CD4-positive, alpha-beta T cell (primary cell): ENCODE data around the gene CYGB. TPM values are rescaled to one million over a fixed set of nuclear protein-coding genes. Genes with fewer than 3 reads are reported as not detected.

Experiments
- ATAC-seq: fragments of 200-7000 bp; cut with Tn5 transposase; one replicate; pipeline ENCODE4 v1.10.0; 2022; ENCODE audit warnings: mild to moderate bottlenecking; ENCODE audit not compliant: poor library complexity
- CTCF ChIA-PET: fragments of 350-600 bp; sonication (Branson Sonifier 250); formaldehyde crosslinking; loops from one replicate; lab custom pipeline; 2021; ENCODE audit warnings: antibody characterized with exemption, inconsistent platforms; lab: Charles Lee
- POLR2A ChIA-PET: fragments of 350-600 bp; sonication (Branson Sonifier 250); formaldehyde crosslinking; loops from one replicate; lab custom pipeline; 2021; ENCODE audit warnings: antibody characterized with exemption, inconsistent platforms; lab: Charles Lee
- DNase-seq, 14 experiments: peaks; one replicate each; pipeline ENCODE4 v3.0.0-alpha.2; 2013 to 2020; ENCODE audit warnings: mixed read lengths in 2 of 14
- H3K27ac ChIP-seq, 2 donors: one replicate each; pipeline versions ENCODE4 v1.5.1 to v1.7.0; 2013; ENCODE audit warnings: low read length in 2 of 2, low read depth in 1 of 2, mild to moderate bottlenecking in 1 of 2
- H3K27me3 ChIP-seq, 2 experiments: 1 replicate in 1 of 2; 2 replicates in 1 of 2; pipeline versions ENCODE4 v1.6.1 to v1.7.0; 2013; ENCODE audit warnings: low read length in 2 of 2, control low read depth in 1 of 2, mild to moderate bottlenecking in 1 of 2, moderate library complexity in 1 of 2; ENCODE audit not compliant: insufficient read depth in 2 of 2, control insufficient read depth in 1 of 2
- H3K36me3 ChIP-seq: one replicate; pipeline ENCODE4 v1.6.1; 2013; ENCODE audit warnings: low read length, control low read depth; ENCODE audit not compliant: insufficient read depth
- H3K4me1 ChIP-seq: one replicate; pipeline ENCODE4 v1.6.1; 2013; ENCODE audit warnings: low read length, control low read depth; ENCODE audit not compliant: insufficient read depth
- H3K4me3 ChIP-seq: one replicate; pipeline ENCODE4 v1.5.1; 2013; ENCODE audit warnings: mild to moderate bottlenecking, low read length, moderate library complexity
- H3K9me3 ChIP-seq, 2 experiments: 1 replicate in 1 of 2; 2 replicates in 1 of 2; pipeline versions ENCODE4 v1.6.1 to v1.7.0; 2013; ENCODE audit warnings: low read length in 2 of 2, mild to moderate bottlenecking in 2 of 2, control low read depth in 1 of 2, moderate library complexity in 1 of 2; ENCODE audit not compliant: control insufficient read depth in 1 of 2, insufficient read depth in 1 of 2
- H3K27ac Mint-ChIP-seq: one replicate; pipeline ENCODE4 v1.8.0; 2020; ENCODE audit warnings: mixed read lengths
- H3K27me3 Mint-ChIP-seq: one replicate; pipeline ENCODE4 v1.8.0; 2021; ENCODE audit warnings: mixed read lengths
- H3K36me3 Mint-ChIP-seq: one replicate; pipeline ENCODE4 v1.8.0; 2021; ENCODE audit warnings: low read depth, mixed read lengths
- H3K4me1 Mint-ChIP-seq: one replicate; pipeline ENCODE4 v1.8.0; 2021; ENCODE audit warnings: low read depth, mixed read lengths
- H3K4me3 Mint-ChIP-seq: one replicate; pipeline ENCODE4 v1.8.0; 2020; ENCODE audit warnings: mild to moderate bottlenecking, mixed read lengths
- H3K9me3 Mint-ChIP-seq: one replicate; pipeline ENCODE4 v1.8.0; 2020; ENCODE audit warnings: mixed read lengths
- intact Hi-C, 2 experiments: fragments of 100-400 bp; cut with DNase I in 1 of 2; cut with micrococcal nuclease in 1 of 2; formaldehyde crosslinking; loops; one replicate each; pipeline versions ENCODE4 v1.15.1 to v1.9.0; 2023 to 2025; cut with DNase I, micrococcal nuclease
- total RNA-seq, 174 experiments: library from RNA in 2 of 174; stranded (reverse) in 2 of 174; gene quantifications; one replicate each; pipeline ENCODE4 v1.2.3 and lab custom pipeline; 2021 to 2026
- TF ChIP-seq, protein P1 (sequence below): fragments of 200-600 bp; IDR thresholded peaks from one replicate; pipeline ENCODE4 v1.8.0; 2022; ENCODE audit warnings: antibody characterized with exemption, mild to moderate bottlenecking

Gene CYGB
- total RNA-seq, 2 experiments from 2014 or later: not detected

DNA sequence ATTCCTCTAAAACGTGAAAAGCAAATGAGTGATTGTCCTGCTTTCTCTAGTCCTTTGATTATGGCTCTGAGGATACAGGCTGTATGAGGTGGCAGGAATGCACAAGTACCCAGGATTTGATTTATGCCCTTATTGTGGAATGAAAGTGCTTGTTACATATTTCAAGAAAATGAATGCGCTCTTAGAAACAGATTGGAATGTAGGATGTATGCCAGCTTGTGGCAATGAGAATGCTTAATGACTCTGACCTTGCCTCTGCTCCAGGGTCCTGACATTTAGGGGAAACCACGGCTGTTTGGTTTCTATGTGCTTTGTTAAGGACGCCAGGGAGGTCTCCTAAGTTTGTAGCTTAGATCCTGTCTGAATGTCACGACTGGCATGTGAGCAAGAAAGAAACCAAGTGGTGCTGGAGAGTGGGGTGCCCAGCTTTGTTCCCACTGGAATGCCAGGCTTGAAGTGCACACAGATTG, 24.3 kb upstream of the CYGB start:
- CTCF ChIA-PET: interaction anchor here (1.5 to 2.4 kb wide), 2 partner anchors 39 to 62 kb away, joined by 4 to 10 read pairs; no protein-coding TSS in a partner anchor
- DNase-seq (no peak), ATAC-seq (no peak)
- TF ChIP-seq, protein P1, sequence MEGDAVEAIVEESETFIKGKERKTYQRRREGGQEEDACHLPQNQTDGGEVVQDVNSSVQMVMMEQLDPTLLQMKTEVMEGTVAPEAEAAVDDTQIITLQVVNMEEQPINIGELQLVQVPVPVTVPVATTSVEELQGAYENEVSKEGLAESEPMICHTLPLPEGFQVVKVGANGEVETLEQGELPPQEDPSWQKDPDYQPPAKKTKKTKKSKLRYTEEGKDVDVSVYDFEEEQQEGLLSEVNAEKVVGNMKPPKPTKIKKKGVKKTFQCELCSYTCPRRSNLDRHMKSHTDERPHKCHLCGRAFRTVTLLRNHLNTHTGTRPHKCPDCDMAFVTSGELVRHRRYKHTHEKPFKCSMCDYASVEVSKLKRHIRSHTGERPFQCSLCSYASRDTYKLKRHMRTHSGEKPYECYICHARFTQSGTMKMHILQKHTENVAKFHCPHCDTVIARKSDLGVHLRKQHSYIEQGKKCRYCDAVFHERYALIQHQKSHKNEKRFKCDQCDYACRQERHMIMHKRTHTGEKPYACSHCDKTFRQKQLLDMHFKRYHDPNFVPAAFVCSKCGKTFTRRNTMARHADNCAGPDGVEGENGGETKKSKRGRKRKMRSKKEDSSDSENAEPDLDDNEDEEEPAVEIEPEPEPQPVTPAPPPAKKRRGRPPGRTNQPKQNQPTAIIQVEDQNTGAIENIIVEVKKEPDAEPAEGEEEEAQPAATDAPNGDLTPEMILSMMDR: no peak
- Histone ChIP-seq H3K36me3 (peaks cover 49% of the 10 kb centered on the region), H3K27me3 (no peaks in the 10 kb centered on the region), H3K4me3 (peak overlapping the region; percentile 31), H3K27ac (peak overlapping the region in 1 of 2 donors; percentile 59), H3K4me1 (peaks cover 59% of the 10 kb centered on the region), H3K9me3 (no peaks in the 10 kb centered on the region)
- peak overlapping the region; percentile 97 for H3K27ac Mint-ChIP-seq
- H3K4me1 Mint-ChIP-seq: peaks cover 69% of the 10 kb centered on the region
- H3K36me3 Mint-ChIP-seq: peaks cover 76% of the 10 kb centered on the region
- no peaks in the 10 kb centered on the region for H3K9me3 Mint-ChIP-seq
- intact Hi-C loops: no loop called here
- peak overlapping the region; percentile 79 for H3K4me3 Mint-ChIP-seq
- H3K27me3 Mint-ChIP-seq: no peaks in the 10 kb centered on the region
- POLR2A ChIA-PET: no interaction called here

DNA sequence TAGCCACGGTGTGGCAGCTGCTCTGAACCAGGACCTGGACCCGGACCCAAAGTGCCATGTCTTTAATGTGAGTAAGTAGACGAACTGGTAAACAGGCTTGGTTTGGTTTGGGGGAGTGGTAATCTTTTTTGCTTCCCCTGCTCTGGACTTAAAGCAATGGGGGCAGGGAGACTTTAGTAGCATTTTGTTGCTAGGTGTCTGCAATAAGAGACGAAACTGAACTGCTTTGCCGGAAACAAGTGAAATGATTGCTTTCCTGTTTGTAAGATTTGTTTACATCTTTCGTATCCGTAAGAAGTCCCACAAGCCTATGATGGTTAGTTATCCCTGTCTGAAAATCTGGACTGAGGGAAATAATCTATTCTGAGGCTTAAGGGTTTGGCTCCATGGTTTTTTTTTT, 23.8 kb upstream of the CYGB start:
- H3K4me3 Mint-ChIP-seq: peak overlapping the region; percentile 79
- TF ChIP-seq, protein P1: no peak
- H3K9me3 Mint-ChIP-seq: no peaks in the 10 kb centered on the region
- Histone ChIP-seq H3K36me3 (peaks cover 48% of the 10 kb centered on the region), H3K27ac (peak overlapping the region; percentile 10 to 59), H3K27me3 (no peaks in the 10 kb centered on the region), H3K9me3 (no peaks in the 10 kb centered on the region), H3K4me1 (peaks cover 64% of the 10 kb centered on the region), H3K4me3 (peak overlapping the region; percentile 31)
- peak in 3 of 14 experiments; percentile 73 to 79 (median 79) for DNase-seq
- ATAC-seq: peak; percentile 19
- H3K4me1 Mint-ChIP-seq: peaks cover 73% of the 10 kb centered on the region
- H3K36me3 Mint-ChIP-seq: peaks cover 76% of the 10 kb centered on the region
- H3K27ac Mint-ChIP-seq: peak overlapping the region; percentile 97
- intact Hi-C loops: no loop called here
- H3K27me3 Mint-ChIP-seq: no peaks in the 10 kb centered on the region
- CTCF ChIA-PET: interaction anchor here (1.5 to 2.4 kb wide), 2 partner anchors 38 to 62 kb away, joined by 4 to 10 read pairs; no protein-coding TSS in a partner anchor
- POLR2A ChIA-PET: interaction anchor here (0.5 to 0.6 kb wide), 3 partner anchors 10 to 63 kb away, joined by 3 to 4 read pairs (median 3); no protein-coding TSS in a partner anchor

DNA sequence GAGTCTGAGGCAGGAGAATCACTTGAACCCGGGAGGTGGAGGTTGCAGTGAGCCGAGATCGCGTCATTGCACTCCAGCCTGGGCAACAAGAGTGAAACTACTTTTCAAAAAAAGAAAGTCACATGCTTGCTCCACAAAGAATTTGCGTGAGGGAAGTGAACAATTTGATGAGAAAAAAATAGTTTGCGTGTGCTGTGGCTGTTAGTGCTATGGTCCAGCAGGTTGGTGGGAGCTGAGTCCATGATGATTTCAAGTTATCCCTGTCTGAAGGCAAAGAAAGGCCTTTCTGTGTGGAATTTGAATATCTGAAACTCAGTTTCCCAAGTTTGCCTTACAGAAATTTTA, 23.3 kb upstream of the CYGB start:
- peaks cover 70% of the 10 kb centered on the region for H3K4me1 Mint-ChIP-seq
- intact Hi-C loops: no loop called here
- Histone ChIP-seq H3K27me3 (no peaks in the 10 kb centered on the region), H3K4me3 (peak overlapping the region; percentile 31), H3K27ac (peak overlapping the region; percentile 10 to 59), H3K36me3 (peaks cover 44% of the 10 kb centered on the region), H3K4me1 (peaks cover 62% of the 10 kb centered on the region), H3K9me3 (no peaks in the 10 kb centered on the region)
- H3K4me3 Mint-ChIP-seq: peak overlapping the region; percentile 79
- TF ChIP-seq, protein P1: no peak
- ATAC-seq (no peak), DNase-seq (peak in 2 of 14 experiments; percentile 53 to 54)
- H3K9me3 Mint-ChIP-seq: no peaks in the 10 kb centered on the region
- POLR2A ChIA-PET: interaction anchor here (0.5 to 0.7 kb wide), 4 partner anchors 10 to 538 kb away, joined by 3 to 9 read pairs (median 4); no protein-coding TSS in a partner anchor
- CTCF ChIA-PET: interaction anchor here (1.5 to 2.4 kb wide), 2 partner anchors 38 to 63 kb away, joined by 4 to 10 read pairs; no protein-coding TSS in a partner anchor
- no peaks in the 10 kb centered on the region for H3K27me3 Mint-ChIP-seq
- peak overlapping the region; percentile 97 for H3K27ac Mint-ChIP-seq
- H3K36me3 Mint-ChIP-seq: peaks cover 72% of the 10 kb centered on the region
